Stimulated activated CD4-positive, alpha-beta T cell treated with anti-CD3 and anti-CD28 coated beads, TNF-alpha, amount 100 ng/mL, for 1 hour (primary cell): Measurements from ENCODE around the gene VCAM1.

Experiments
- DNase-seq, 3 donors: peaks; one replicate each; pipeline ENCODE4 v3.0.0-alpha.2; 2020; ENCODE audit warnings: low read depth in 3 of 3, low spot score in 1 of 3

VCAM1 gene

GRCh38 chr1:100722221-100722620 lies 2.7 kb downstream of the VCAM1 start:
- no peak for DNase-seq

DNA sequence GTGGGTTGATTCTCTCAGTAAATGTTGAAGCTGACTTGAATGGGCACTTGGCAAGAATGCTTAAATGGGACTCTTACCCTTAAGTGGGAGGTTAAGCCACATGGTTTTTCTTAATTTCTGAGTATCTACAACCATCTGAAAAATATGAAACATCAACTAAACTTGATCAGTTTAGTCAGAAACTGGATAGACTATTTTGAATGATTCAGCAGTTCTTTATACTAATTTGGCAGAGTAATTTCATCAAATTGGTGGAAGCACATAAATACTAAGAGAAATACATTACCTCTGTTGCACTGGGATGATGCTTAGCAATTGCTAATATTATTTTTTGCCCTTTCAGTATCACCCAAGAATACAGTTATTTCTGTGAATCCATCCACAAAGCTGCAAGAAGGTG lies 4.7 kb downstream of the VCAM1 start:
- no peak for DNase-seq

DNA sequence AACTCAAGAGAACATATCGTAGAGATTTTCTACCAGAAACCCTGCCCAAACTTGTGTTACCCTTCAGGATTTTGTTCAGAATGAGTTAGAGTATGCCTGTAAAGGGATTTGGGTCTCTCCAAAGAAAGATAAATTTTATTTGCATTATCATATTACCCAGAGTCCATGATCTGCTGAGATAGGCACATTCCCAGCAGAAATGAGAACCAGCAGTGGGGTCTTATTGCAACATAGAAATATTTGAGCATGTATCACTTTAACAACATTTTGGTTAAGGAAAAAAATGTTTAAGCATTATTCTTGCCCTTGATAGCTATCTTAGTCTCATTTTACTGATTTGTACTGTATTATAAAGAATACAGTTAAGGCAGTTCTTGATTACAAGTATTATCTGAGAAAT lies 10.6 kb downstream of the VCAM1 start:
- DNase-seq: no peak

- DNase-seq: no peak
These were observed 11.8 kb downstream of the VCAM1 start for GRCh38 chr1:100731309-100731708.

GRCh38 chr1:100731758-100732157 lies 12.2 kb downstream of the VCAM1 start:
- DNase-seq: no peak

DNA sequence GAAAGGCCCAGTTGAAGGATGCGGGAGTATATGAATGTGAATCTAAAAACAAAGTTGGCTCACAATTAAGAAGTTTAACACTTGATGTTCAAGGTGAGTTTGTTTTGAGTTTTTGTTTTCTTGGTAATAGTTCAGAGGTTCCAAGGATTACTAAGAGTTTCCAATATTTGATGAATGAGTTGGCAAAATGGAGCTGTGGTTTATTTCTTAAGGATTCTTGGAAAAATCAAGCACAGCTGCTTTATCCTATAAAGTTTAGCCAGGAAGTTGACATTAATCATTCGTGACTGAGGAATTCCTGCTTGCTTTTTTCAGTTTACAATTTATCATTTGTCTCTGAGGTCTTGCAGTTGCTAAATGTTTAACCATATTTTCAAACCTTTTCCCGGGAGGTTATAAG lies 15.1 kb downstream of the VCAM1 start:
- no peak for DNase-seq

GRCh38 chr1:100735244-100735643 lies 15.7 kb downstream of the VCAM1 start:
- DNase-seq: no peak

- DNase-seq: no peak
These were observed 16.8 kb downstream of the VCAM1 start for GRCh38 chr1:100736324-100736723.

- DNase-seq: no peak
These were observed 17.2 kb downstream of the VCAM1 start for GRCh38 chr1:100736746-100737145.

DNA sequence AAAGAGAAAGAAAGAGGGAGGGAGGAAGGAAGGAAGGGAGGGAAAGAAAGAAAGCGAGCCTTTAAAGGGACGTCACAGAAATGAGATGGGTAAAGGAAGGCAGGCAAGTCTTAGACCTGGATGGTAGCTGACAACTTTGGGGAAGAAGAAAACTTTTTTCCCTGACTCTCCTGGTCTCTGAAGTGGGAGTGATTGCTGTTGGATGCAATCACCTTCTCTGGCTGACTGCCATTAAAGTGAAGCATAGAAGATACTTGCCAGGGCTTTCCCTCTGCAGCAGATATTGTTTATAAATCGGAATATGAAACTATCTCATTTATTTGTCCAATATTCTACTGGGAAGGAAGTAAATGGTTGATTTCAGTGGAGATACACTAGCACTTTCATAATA lies 27.0 kb downstream of the VCAM1 start:
- DNase-seq: no peak

DNA sequence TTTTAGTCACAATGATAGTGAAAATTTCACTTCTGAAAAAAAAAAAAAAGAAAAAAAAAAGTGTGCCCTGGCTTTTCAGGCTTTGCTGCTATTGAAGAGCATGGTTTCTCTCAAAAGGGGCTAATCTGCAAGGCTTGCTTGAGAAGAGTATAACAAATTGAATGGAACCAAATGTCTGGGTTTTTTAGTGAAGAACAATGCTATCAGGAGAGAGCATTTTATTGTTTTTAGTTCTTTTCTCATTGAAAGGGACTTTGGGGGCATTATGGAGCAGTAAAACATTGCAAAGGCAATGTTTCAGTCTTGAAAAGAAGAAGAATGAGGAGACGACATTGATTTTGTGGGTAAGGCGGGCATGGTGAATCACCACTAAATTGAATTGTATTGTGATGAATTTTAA lies 28.2 kb downstream of the VCAM1 start:
- DNase-seq: no peak

DNA sequence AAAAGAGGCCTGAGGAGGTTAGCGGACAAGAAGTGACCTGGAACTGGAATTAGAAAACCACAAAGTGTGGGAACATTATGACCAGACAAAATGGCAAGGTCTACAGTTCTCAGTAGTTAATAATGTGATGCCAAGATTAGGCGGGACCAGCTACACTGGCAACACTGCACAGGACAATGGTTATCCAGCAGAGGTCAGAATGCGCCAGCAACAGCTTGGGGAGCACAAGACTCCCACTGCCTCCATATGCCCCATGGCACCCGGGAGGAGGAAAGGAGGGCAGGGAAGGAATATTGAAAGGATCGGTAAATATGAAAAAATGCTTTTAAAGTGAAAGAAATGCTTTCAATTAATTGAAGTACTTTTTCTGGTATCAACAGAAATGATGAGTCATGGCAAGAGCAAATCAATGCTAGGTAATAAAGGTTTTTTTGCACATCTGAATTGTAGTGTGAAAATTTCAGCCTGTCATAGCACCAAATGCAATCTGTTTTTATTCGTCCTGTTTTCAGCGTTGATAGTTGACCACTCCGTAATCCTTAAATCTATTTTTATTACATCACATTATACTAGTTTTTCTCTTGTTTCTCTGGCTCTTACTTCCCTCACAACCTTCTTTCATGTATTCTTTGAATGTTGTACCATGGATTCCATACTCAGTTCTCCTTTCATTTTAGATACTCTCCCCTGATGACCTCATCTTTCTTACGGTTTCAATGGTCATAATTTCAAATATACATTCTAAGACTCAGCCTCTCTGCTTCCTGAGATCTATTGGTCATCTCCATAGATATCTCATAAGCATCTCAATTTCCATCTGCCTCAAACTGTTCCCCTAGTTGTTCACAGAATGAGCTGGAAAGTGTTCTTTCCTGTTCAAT lies 30.7 kb downstream of the VCAM1 start:
- no peak for DNase-seq

DNA sequence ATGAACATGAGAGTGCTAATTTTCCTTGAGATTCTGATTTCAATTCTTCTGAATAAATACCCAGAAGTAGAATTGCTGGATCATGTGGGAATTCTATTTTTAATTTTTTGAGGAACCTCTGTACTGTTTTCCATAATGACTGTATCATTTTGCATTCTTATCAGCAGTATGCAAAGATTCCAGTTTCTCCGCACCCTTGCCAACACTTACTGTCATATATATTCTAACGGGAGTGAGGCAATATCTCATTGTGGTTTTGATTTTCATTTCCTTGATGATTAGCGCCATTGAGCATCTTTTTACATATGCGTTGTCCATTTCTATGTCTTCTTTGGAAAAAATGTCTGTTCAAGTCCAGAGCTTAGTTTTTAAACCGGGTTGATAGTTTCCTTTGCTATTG lies 33.2 kb downstream of the VCAM1 start:
- DNase-seq: no peak

DNA sequence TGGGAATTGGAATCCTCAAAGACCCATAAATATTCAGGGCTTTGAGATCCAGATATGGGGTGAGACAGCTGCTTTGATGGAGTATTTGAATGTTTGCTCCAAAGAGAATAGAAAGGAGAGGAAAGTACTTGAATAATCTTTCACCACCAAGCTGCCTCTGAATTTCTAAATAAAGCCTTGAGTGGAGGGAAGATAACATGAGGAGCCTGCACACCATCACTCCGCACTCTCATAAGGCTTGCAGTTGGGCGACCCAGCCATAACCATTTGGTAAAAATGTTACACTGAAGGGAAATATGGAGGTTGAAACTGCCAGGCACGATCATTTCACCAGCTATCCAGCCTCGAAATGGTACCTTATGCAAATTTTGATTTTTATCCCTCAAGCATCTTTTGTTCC lies 38.4 kb downstream of the VCAM1 start:
- no peak for DNase-seq

DNA sequence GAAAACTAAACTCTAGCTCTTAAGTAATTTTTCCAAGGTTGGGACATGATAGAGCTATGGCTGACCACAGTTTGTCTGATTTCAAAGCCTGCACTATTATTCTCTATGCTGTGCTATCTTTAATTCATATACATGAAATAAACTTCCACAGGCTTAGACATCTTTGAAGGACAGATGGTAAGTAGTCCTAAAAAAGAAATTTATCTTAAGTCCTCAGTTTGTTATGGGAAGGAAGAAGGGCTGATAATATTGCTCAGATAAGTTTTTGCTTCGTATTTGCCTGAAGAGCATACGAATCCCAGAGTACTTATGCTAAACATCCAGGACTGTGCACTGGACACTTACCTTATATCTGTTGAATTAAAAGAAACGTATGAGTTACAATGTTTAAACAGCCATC lies 39.6 kb downstream of the VCAM1 start:
- no peak for DNase-seq

- no peak for DNase-seq
These were observed 41.0 kb downstream of the VCAM1 start for GRCh38 chr1:100760511-100760910.

- DNase-seq: no peak
These were observed 42.9 kb downstream of the VCAM1 start for GRCh38 chr1:100762461-100762860.

DNA sequence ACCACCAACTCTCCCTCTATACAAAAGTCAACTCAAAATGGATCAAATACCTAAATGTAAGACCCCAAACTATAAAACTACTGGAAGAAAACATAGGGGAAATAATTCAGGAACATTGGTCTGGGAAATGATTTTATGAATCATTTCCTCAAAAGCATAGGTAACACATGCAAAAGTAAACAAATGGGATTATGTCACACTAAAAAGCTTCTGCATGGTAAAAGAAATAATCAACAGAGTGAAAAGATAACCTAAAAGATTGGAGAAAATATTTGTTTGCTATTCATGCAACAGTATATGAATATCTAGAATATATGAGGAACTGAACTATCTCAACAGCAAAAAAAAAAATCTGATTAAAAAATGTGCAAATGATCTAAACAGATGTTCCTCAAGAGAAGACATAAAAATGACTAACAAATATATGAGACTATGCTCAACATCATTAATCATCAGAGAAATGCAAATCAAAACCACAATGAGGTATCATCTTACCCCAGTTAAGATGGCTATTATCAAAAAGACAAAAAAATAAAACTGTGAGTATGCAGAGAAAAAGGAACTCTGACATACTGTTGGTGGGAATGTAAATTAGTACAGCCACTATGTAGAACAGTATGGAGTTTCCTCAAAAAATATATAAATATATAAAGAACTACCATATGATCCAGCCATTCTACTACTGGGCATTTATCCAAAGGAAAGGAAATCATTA lies 47.8 kb downstream of the VCAM1 start:
- DNase-seq: no peak

- DNase-seq: no peak
These were observed 49.8 kb downstream of the VCAM1 start for GRCh38 chr1:100769323-100769722.

- no peak for DNase-seq
These were observed 50.5 kb downstream of the VCAM1 start for GRCh38 chr1:100769906-100770646.

- DNase-seq: no peak
These were observed 53.9 kb downstream of the VCAM1 start for GRCh38 chr1:100773444-100773843.

- DNase-seq: no peak
These were observed 54.8 kb downstream of the VCAM1 start for GRCh38 chr1:100774370-100774769.
